ENCODE data around the gene TMEM132D.

Gene TMEM132D

DNA sequence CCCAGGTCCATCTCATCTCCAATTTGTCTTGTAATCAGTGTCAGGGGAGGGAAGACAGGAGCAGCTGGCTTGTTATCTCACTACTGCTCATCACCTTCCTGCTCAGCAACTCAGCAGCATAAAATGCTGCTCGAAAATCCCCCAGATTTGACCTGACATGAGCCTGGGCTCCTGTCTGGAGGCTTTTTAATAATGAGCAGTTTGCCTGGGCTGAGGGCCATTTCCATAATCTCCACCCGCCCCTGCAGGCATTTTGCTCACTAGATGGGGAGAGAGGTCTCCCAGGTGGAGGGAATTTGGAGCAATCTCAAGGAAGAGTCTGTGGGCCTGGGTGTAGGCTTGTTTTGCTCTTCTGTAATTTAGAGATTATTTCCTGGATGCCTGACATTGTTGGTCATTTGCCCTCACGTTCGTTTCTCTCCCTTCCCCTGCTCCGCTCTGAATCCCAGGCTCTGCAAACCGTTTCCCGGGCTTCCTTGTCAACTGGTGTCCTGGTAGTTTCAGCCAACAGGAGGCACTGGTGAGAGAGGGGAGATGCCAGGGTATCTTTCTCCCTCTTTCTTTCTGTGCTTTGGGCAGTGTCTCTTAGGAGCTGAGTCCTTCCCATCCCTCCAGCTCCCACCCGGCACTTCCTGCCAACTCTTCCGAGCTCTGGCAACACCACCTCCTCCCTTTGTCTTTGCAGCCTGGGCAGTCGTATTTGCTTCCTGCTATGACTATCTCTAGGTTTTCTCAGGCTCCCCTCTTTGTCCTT, 751.3 kb downstream of the TMEM132D start:
- DNase-seq, result no peak

- no peak for DNase-seq
Observed at GRCh38 chr12:129150721-129151120, 753.1 kb downstream of the TMEM132D start.

- DNase-seq, result no peak
Observed at GRCh38 chr12:129145381-129145780, 758.4 kb downstream of the TMEM132D start.

GRCh38 chr12:129138776-129139175, 765.0 kb downstream of the TMEM132D start:
- no peak for DNase-seq

DNA sequence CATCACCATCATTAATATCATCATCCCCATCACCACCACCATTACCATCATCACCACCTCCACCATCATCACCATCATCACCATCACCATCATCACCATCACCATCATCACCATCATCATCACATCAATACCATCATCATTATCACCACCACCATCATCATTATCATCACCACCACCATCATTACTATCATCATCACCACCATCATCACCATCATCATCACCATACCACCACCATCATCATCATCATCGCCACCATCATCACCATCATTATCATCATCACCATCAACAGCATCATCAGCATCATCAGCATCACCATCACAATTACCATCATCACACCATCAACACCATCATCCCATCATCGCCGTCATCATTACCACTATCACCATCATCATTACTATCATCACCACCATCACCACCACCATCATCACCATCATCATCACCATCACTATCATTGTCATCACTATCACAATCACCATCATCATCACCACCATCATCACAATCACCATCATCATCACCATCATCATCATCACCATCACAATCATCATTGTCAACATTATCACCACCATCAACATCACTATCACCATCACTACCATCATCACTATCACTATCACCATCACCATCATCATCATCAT, 767.0 kb downstream of the TMEM132D start:
- no peak for DNase-seq

- no peak for DNase-seq
Observed at GRCh38 chr12:129127771-129128170, 776.1 kb downstream of the TMEM132D start.

- DNase-seq, result no peak
Observed at GRCh38 chr12:129127211-129127610, 776.6 kb downstream of the TMEM132D start.

GRCh38 chr12:129119537-129119936, 784.3 kb downstream of the TMEM132D start:
- DNase-seq, result no peak

- DNase-seq, result no peak
Observed at GRCh38 chr12:129115558-129115957, 788.3 kb downstream of the TMEM132D start.

GRCh38 chr12:129110575-129110974, 793.2 kb downstream of the TMEM132D start:
- DNase-seq, result no peak

DNA sequence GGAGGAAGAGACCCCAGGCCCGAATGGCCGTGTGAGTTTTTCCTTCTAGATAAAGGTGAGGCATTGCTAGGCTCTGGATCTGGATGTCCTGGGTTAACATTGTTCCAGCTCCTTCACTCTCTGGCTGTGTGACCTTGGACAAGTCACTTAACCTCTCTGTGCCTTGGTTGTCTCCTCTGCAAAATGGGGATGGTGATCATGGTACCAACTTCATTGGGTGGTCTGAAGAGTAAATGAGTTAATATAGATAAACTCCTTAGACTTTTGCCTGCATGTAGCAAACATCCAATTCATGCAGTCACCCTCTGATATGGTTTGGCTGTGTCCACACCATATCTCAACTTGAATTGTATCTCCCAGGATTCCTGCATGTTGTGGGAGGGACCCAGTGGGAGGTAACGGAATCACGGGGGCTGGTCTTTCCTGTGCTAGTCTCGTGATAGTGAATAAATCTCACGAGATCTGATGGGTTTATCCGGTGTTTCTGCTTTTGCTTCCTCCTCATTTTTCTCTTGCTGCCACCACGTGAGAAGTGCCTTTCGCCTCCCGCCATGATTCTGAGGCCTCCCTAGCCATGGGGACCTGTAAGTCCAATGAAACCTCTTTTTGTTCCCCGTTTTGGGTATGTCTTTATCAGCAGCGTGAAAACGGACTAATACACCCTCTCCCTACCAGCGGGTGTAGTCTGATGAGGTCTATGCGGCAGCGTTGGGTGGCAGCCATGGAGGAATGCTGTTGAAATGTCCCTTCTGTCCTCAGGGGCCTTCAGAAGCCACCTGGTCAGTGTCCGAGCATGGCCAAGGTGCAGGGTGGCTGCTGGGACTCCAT, 794.4 kb downstream of the TMEM132D start:
- DNase-seq, result no peak

GRCh38 chr12:129106772-129107171, 797.1 kb downstream of the TMEM132D start:
- no peak for DNase-seq

DNA sequence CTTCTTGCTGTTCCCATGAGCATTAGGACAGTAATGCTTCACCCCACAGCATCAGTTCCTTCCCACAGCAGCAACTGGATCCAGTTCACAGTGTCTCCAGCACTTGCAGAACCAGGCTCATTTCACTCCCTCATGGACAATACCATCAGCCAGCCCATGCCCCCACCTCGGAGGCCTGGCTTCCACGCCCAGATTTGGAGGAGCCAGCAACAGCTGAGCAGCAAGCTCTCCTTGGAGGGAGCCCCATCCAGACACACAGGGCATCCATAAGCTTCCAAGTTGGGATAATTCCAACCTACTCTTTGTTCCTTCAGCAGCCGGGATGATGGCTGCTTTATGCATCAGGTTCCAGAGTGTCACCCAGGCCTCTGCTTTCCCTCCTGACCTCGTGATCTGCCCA, 800.6 kb downstream of the TMEM132D start:
- no peak for DNase-seq

- DNase-seq, result no peak
Observed at GRCh38 chr12:129102233-129102632, 801.6 kb downstream of the TMEM132D start.

DNA sequence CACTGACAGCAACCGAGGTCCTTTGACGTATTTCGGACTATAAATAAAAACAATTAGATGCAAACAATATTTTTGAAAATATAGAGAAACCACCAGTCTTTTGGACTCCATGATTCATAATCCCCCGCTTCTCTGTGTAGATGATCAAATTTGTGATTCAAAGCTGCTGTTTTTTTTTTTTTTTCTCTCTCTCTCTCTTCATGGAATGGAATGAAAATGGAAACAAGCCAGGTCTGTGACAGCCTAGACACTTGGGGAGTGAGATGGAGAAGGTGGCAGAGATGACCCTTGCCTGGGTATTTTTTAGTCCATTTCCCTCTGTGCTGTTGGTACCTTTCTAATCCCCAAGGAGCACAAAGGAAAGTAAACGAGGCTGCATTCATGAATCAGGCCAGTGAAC, 802.0 kb downstream of the TMEM132D start:
- DNase-seq, result no peak

GRCh38 chr12:129101404-129101803, 802.4 kb downstream of the TMEM132D start:
- no peak for DNase-seq

- DNase-seq, result no peak
Observed at GRCh38 chr12:129097451-129097850, 806.4 kb downstream of the TMEM132D start.

DNA sequence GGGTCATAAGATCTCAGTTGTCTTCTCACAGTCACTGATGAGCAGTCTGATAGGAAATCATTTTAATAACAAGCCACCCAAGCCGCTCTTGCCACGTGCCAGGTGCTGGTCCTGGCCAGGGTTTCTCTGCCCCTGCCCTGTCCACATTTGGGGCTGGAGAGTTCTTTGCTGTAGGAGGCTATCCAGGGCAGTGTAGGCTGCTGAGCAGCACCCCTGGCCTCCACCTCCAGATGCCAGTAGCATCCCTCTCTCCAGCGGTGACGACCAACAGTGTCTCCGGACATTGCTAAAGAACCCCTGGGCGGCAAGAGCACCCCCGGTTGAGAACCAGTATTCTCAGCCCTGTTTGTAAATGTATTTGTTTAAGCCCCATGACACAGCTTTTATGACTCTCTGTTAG, 806.9 kb downstream of the TMEM132D start:
- no peak for DNase-seq

DNA sequence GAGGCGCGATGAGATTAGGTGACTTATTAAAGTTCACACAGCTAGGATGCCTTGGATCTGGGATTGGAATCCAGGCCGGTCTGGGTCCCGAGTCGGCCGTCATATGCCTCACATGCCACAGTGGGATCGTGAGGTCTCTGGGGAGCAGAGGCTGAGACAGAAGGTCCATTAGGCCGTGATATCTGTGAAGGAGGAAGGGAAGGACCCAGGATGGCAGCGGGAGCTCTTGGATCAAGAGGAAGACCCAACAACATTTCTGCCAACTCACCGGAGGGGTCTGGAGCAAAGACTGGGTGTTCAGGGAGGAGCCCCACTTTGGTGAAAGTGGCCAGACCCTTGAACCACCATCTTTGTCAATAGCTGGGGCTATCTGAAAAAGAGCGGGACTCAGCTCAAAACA, 807.6 kb downstream of the TMEM132D start:
- no peak for DNase-seq

DNA sequence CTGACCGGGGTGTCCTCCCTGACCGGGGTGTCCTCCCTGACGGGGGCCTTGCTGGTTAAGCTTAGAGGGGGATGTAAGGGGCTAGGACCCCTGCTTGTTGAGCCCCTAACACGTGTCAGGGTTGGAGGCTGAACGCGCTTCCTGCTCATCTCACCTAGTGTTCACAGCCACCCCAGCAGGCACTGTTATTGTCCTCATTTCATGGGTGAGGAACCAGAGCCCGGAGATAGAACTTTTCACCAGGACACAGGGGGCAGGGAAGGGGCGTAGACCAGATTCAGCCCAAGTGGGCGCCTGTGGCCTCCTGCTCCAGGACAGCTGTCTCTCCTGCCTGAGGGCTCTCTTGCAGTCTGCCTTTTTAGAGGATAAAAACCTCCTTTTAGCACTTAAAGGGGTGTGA, 814.2 kb downstream of the TMEM132D start:
- DNase-seq, result no peak

GRCh38 chr12:129084875-129085826, 818.7 kb downstream of the TMEM132D start:
- DNase-seq, result no peak

DNA sequence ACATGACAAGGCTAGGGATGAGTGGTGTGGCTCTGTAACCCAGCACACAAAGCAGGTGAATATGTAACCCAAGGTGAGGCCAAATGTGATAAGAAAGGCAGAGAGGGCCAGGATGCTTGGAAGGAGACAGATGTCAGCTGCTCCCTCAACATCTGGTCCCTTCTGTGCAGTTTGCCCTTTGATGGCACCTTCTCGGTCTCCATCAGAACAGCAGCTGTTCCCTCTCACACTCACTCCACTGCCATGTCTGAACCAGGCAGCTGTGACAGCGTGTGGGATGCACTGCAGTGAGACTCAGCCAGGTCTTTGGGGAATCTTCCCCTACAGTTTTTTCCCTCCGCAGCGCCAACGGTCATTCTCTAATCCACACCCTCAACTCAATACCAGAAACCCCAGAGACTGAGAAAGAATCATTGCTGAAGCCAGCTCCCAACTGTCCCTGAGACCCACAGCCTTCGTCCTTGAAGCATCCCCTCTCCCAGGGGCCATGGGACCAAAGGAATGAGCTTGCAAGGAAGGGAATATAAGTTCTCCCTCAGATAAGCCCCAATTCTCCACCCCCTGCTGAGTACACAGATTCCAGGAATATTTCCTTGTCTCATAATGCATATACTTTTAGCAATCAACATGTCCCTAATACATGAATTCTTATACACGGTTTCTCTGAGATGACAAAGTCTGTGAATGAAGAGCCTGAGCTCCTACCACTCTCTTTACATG, 820.5 kb downstream of the TMEM132D start:
- no peak for DNase-seq

Measured in NCI-H226 (cell line).